DND-41 (cell line): ENCODE measurements around the gene PRSS3.
"Not testable (repeated sequence)": the region's sequence is repeated elsewhere in the genome, so short reads cannot be mapped to it uniquely, and the experiment has no call there.

Source experiments
- CTCF ChIP-seq: IDR thresholded peaks from 2 replicates; pipeline ENCODE4 v1.5.1; 2012; ENCODE audit warnings: borderline replicate concordance, low read length, moderate library complexity, mild to moderate bottlenecking; ENCODE audit not compliant: poor library complexity, severe bottlenecking; ENCODE audit errors: extremely low read depth
- EZH2 ChIP-seq: IDR thresholded peaks from 3 replicates; pipeline ENCODE4 v1.6.1; 2012; ENCODE audit warnings: borderline replicate concordance, low read depth, mild to moderate bottlenecking, moderate library complexity, low read length, inconsistent platforms; ENCODE audit not compliant: severe bottlenecking

DNA sequence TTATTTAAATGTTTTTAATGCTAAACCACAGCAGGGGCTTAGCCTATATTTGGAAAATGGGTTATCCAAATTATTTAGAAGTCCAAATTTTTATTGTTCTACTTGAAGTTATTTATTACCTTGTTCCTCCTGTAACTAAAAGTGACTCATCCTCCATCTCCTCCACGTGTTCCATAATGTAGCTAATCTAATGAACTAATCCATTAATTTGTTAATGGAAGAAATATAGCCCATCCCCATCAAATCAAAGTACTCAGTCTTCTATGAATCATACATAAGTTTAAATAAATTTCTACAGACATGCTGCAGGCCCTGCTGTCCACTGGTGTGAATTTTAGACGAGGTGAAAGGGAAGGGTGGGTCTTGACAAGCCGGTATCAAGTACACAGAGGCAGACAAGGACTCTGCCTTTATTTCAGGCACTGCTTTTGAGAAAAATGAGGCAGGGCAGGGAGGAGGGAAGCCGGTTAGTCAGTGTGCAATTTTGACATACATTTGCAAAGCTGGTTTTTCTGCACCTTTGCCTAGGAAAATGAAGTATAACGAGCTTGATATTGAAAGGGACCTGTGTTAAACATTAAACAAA is 21.2 kb upstream of the PRSS3 start:
- not testable (repeated sequence) for TF ChIP-seq CTCF, EZH2
